Measurements from ENCODE around the gene TMEM42.
"Not testable (repeated sequence)": the region's sequence is repeated elsewhere in the genome, so short reads cannot be mapped to it uniquely, and the experiment has no call there.

Gene TMEM42

DNA sequence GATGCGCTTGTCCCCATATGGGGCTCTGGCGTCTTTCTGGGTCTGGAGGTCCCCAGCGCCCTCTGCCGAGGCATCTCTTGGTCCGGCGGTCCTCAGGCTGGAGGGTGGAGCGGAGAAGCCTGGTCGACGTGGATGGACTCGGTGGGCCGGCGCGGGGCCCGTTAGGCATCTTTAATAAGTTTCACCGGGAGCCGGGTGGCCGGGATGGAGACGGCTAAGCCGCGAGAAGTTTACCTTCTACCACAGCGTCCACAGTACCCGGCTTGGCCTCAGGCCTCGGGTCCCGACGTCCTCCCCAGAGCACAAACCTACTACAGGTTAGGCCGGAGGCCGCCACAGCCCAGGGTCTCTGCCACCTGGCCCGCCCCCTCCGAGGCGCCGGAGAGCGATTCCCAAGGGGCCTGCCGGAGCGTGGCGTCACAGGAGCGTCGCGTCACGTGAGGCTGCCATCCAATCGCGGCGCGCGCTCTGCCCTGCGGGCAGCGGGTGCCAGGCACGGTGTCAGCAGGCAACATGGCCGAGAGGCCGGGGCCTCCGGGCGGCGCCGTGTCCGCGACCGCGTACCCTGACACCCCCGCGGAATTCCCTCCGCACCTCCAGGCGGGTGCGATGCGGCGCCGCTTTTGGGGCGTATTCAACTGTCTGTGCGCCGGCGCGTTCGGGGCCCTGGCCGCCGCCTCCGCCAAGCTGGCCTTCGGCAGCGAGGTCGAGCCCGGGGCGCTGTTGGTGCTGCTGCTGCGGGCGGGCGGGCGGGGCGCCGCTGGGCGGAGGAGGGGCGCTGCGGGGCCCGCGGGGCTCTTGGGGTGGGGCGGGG, at the start of gene TMEM42:
TMEM42 (plus strand) TSS at position 501 of the 814 bp plus-strand sequence; CDS start at position 514, 13 bp downstream.
- peak; percentile 70 to 90 for DNase-seq

DNA sequence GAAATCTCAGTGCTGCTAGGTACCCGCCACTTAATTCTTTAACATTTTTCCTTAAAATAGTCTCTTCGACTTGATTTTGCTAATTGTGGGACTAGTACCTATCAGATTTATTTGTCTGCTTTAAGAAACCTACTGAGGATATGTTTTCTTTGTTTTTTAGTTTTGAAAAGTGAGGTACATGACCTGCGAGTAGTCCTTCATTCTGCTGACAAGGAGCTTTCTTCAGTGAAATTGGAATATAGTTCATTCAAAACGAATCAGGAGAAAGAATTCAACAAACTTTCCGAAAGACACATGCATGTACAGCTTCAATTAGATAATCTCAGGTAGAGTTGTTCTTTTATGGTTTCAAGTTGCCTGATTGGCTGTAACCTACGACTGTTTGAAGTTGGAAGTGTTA, 47.0 kb upstream of the TMEM42 start:
- no peak for DNase-seq

GRCh38 chr3:44816334-44816733, 45.4 kb upstream of the TMEM42 start:
- DNase-seq: not testable (repeated sequence)

GRCh38 chr3:44821206-44821605, 40.5 kb upstream of the TMEM42 start:
- not testable (repeated sequence) for DNase-seq

DNA sequence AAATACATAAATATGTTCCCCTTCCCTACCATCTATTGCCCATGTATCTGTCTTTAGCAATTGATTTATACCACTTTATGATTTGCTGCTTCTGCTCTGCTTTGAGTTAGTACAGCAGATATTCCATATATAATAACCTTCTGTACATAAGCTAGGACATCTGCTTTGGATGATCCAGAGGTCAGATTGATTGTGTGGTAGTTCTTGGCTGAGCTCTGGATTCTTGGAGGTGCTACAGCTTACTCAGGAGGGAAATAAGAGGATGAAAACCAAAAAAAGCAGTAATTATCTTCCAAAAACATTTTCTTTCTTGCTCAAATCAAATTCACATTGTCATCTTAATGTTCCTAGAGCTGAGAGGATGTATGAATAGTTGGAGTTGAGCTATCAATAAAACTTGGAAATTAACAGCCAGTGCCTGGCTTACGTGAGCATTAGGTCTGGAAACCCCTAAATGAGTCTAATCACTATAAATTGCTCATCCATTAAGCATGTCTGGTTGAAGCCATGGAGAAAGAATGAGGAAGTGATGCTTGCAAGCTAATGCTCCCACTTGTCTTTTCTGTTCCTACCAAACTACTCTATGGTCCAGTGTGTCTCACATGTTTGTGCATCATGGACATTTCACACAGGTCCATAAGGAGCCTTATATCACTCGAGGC, 36.3 kb upstream of the TMEM42 start:
- DNase-seq: no peak

DNA sequence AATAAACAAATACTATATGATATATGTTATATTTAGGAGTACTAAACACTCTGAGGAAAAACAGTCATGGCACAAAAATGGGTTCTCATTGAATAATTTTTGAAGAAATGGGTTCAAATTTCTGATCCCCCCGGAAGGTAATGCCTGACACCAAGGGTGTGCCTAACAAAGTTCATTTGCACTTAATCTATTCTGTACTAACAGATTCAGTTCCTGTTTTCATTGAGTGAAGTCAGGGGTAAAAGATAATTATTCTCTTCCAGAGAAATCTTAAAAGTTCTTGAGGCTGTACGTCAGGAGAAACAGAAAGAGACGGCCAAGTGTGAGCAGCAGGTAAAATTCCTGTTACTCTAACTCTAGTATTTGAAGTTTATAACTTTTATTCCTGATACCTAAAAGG, 34.5 kb upstream of the TMEM42 start:
- DNase-seq: no peak

GRCh38 chr3:44831232-44831631, 30.5 kb upstream of the TMEM42 start:
- no peak for DNase-seq

DNA sequence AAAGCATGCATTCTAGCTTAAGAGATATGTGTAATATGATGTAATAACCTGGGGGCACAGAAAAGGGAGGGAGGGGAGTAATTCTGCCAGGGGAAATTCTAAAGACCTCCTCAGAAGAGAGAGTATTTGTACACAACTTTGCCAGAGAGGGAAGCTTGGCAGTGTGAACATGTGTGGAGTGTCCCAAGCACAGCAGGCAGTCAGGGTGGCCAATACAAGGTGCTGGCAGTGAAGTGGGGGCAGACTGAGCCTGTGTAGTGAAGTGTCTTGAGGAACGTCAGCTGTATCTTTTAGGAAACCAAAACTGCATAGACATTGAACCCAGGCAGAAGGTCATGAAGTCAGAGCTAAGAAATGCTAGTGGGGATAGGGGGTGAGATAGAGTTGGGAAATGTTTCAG, 29.7 kb upstream of the TMEM42 start:
- DNase-seq: no peak

DNA sequence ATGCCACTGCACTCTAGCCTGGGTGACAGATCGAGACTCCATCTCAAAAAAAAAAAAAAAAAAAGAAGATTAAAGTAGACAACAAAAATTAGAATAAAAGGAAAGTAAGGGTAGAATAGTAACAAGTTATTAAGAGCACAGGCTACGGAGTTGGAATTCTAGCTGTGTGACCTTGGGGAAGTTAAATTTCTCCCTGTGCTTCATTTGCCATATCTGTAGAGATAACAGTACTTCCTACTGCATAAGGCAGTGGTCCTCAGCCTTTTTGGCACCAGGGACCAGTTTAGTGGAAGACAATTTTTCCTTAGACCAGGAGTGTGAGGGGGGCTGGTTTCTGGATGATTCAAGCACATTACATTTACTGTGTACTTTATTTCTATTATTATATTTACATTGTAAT, 28.7 kb upstream of the TMEM42 start:
- DNase-seq: no peak

DNA sequence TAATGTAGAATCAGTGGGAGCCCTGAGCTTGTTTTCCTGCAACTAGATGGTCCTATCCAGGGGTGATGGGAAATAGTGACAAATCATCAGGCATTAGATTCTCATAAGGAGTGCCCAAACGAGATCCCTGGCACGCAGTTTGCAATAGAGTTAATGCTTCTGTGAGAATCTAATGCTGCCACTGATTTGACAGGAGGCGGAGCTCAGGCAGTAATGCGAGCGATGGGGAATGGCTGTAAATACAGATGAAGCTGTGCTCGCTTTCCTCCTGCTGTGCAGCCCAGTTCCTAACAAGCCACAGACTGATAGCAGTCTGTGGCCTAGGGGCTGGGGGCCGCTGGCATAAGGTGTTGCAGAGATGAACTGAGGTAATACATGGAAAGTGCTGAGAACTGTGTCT, 28.3 kb upstream of the TMEM42 start:
- no peak for DNase-seq

- no peak for DNase-seq
These were observed 26.0 kb upstream of the TMEM42 start for GRCh38 chr3:44835684-44836083.

DNA sequence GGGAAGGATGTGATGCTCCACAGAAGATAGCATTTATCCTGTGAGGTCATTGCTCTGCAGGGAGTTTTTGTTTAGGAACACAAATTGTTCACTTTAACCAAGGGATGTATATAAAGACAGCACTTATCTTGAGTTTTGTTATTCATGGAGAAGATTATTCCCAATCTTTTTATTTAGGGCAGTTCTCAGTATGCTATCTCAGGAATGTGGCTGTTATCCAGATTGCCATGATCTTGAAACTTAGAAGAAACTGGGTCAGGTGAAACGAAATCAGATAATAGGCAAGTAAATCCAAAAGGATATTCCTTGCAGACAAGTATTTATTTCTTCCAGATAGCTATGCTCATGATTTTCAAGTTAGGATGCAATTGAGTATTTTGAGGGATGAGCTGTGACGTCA, 19.3 kb upstream of the TMEM42 start:
- no peak for DNase-seq

DNA sequence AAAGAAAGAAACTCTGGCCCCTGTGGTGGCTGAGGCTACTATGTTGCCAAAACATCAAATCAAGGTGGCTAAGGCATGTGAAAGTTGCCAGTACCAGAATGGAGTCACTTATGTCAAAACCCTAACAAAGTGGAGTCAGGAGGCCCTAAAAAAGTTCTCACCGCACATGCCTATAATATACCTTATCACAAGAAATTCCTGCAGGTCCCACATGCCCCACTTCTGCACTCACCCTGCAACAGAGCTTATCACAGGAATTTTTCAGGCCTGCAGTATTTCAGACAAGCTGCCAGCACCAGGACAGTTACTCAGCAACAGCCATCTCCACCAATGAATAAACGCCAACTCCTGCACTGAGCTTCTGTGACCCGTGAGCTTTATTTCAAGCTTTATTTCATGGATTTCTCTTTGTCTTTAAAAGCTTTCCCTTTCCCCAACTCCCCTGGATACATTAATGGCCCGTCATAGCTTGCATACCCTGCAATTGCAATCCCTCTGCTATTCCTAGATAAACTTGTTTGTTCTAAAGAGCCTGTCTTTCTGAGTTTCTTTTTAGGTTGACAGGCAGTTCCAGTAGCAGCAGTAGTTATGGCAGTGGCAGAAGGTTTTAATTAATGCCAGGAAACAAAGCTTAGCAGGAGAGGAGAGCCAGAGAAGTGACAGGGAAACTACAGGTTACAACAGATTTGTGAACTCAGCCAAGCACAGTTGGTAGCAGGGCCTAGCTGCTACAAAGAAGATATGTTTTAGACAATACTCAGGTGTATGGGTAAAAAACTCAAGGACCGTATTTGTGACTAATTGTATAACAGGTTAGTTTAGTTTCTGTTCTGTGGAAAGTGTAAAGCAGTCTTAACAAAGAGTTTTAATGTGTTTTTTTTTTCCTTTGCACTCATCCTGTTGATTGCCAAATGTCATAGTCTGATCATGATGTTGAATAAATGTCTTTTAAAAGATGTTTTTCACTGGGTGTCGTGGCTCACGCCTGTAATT, 15.9 kb upstream of the TMEM42 start:
- DNase-seq: no peak

GRCh38 chr3:44848634-44849033, 13.1 kb upstream of the TMEM42 start:
- DNase-seq: no peak

DNA sequence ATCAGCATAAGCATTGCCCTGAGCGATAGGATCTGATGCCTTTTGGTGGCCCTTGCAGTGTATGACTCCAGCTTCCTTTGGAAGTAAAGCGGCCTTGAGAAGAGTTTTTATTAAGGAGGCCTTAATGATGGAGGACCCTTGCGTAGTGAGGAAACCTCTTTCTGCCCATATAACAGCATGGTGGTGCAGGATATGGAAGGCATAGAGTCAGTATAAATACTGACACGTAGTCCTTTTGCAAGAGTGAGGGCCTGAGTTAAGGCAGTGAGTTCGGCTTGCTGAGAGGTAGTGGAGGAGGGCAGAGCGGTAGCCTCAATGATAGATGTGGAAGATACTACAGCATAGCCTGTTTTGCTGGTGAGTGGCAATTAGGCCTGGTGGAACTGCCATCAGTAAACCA, 5.0 kb upstream of the TMEM42 start:
- not testable (repeated sequence) for DNase-seq

- no peak for DNase-seq
These were observed 1.6 kb upstream of the TMEM42 start for GRCh38 chr3:44860117-44860516.

- peak in 1 of 2 experiments; percentile 30 for DNase-seq
These were observed 520 bp downstream of the TMEM42 start for GRCh38 chr3:44862226-44862637.

GRCh38 chr3:44865272-44866035, 3.7 kb downstream of the TMEM42 start:
- DNase-seq: no peak

DNA sequence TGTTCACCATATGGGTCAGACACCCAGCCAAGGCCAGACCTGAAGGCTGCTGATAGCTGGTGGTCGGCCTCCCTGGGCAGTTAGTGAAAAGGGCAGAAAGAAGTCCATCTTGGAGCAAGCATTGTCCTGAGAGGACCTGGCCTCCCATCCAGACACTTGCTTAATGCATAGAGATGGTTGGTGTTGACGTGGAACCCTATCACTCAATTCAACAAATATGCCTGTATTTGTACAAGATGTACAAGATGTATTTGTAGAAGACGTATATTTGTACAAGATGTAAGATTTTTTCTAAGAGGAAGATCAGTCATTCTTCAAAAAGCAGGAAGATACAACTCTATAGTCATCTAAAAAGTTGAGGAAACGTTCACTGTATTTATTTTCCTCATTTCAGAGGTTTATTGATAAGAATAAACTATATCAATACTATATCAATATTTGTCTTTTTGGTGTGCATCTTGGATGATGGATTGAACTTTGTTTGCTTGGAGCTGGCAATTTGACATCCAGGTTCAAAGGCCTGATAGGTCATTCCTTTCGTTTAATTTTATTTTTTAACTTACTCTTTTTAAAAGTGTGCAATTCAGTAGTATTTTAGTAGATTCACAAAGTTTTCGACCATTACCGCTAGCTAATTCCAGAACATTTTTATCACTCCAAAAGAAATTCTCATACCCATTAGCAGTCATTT, 5.9 kb downstream of the TMEM42 start:
- DNase-seq: no peak

- no peak for DNase-seq
These were observed 8.8 kb downstream of the TMEM42 start for GRCh38 chr3:44870375-44871061.

DNA sequence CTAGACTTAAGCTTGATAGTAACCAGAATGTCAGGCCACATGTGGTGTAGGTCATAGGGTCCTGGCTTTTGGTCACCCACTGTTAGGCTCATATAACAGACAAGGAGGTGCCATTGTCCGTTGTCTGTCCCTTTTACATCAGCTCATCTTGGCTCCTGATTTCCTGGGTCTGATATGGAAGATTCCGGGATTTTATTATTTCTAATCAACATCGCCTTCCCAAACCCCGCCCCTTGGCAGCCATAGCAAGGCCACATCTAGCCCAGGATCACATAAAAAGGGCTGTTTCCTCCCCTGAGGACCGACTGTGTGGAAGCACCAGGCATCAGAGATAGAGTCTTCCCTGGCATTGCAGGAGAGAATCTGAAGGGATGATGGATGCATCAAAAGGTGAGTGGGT, 12.6 kb downstream of the TMEM42 start, which contains the start of gene TGM4:
TGM4 (plus strand) TSS at position 301 of the 400 bp plus-strand sequence; CDS start at position 372, 71 bp downstream.
- DNase-seq: no peak
